Liver (tissue), 9 donors: ENCODE data around the gene AMD1. TPM values are rescaled to one million over a fixed set of nuclear protein-coding genes. Genes with fewer than 3 reads are reported as not detected.

Source experiments
- DNase-seq: peaks from one replicate; pipeline ENCODE4 v3.0.0-alpha.2; 2017; ENCODE audit warnings: low spot score
- H3K27ac ChIP-seq, 2 donors: one replicate each; pipeline ENCODE4 v1.7.0; 2013; ENCODE audit warnings: inconsistent platforms in 2 of 2, low read length in 2 of 2, control low read depth in 1 of 2, low read depth in 1 of 2, mild to moderate bottlenecking in 1 of 2
- H3K27me3 ChIP-seq, 4 donors: one replicate each; pipeline versions ENCODE4 v1.6.1 to v1.7.0; 2013; ENCODE audit warnings: low read length in 3 of 4, inconsistent platforms in 1 of 4, mild to moderate bottlenecking in 1 of 4, moderate library complexity in 1 of 4; ENCODE audit not compliant: control insufficient read depth in 4 of 4, insufficient read depth in 4 of 4
- H3K36me3 ChIP-seq, 4 donors: one replicate each; pipeline versions ENCODE4 v1.6.1 to v1.7.0; 2013; ENCODE audit warnings: low read length in 3 of 4, mild to moderate bottlenecking in 3 of 4, low read depth in 1 of 4, moderate library complexity in 1 of 4; ENCODE audit not compliant: control insufficient read depth in 4 of 4, insufficient read depth in 3 of 4
- H3K4me1 ChIP-seq, 4 donors: one replicate each; pipeline versions ENCODE4 v1.6.1 to v1.7.0; 2013; ENCODE audit warnings: low read length in 3 of 4, mild to moderate bottlenecking in 3 of 4, moderate library complexity in 1 of 4; ENCODE audit not compliant: control insufficient read depth in 4 of 4, insufficient read depth in 4 of 4
- H3K4me3 ChIP-seq, 3 donors: one replicate each; pipeline versions ENCODE4 v1.6.1 to v1.7.0; 2013; ENCODE audit warnings: low read length in 3 of 3, control low read depth in 1 of 3, low read depth in 1 of 3, mild to moderate bottlenecking in 1 of 3
- H3K9ac ChIP-seq, 2 donors: one replicate each; pipeline ENCODE4 v1.7.0; 2013; ENCODE audit warnings: low read length in 2 of 2, mild to moderate bottlenecking in 2 of 2, moderate library complexity in 2 of 2, control low read depth in 1 of 2, low read depth in 1 of 2
- H3K9me3 ChIP-seq, 4 donors: one replicate each; pipeline versions ENCODE4 v1.6.1 to v1.7.0; 2013; ENCODE audit warnings: low read length in 3 of 4; ENCODE audit not compliant: control insufficient read depth in 4 of 4
- EGR1 ChIP-seq, 2 donors: IDR thresholded peaks; 2 replicates each; pipeline ENCODE4 v1.6.1; 2016 to 2018; ENCODE audit warnings: antibody characterized with exemption in 2 of 2, low read depth in 2 of 2
- FOXA1 ChIP-seq: IDR thresholded peaks from 2 replicates; pipeline ENCODE4 v1.6.1; 2016; ENCODE audit warnings: antibody characterized with exemption
- FOXA2 ChIP-seq: IDR thresholded peaks from 2 replicates; pipeline ENCODE4 v1.6.1; 2016; ENCODE audit warnings: antibody characterized with exemption
- GABPA ChIP-seq, 2 donors: IDR thresholded peaks in 1 of 2; conservative IDR thresholded peaks in 1 of 2; 2 replicates each; pipeline ENCODE4 v1.6.1; 2016; ENCODE audit warnings: antibody characterized with exemption in 2 of 2, mild to moderate bottlenecking in 1 of 2, moderate library complexity in 1 of 2
- HNF4A ChIP-seq, 2 donors: conservative IDR thresholded peaks; 2 replicates each; pipeline ENCODE4 v1.6.1; 2016; ENCODE audit warnings: antibody characterized with exemption in 2 of 2, mild to moderate bottlenecking in 2 of 2
- HNF4G ChIP-seq: IDR thresholded peaks from 2 replicates; pipeline ENCODE4 v1.6.1; 2016; ENCODE audit warnings: antibody characterized with exemption
- JUND ChIP-seq, 2 donors: IDR thresholded peaks; 2 replicates each; pipeline ENCODE4 v1.6.1; 2016; ENCODE audit warnings: antibody characterized with exemption in 2 of 2
- NR2F2 ChIP-seq: IDR thresholded peaks from 2 replicates; pipeline ENCODE4 v1.6.1; 2016; ENCODE audit warnings: antibody characterized with exemption
- RAD21 ChIP-seq, 2 donors: IDR thresholded peaks; 2 replicates each; pipeline ENCODE4 v1.6.1; 2016; ENCODE audit warnings: antibody characterized with exemption in 2 of 2, mild to moderate bottlenecking in 2 of 2
- RXRA ChIP-seq, 2 donors: IDR thresholded peaks; 2 replicates each; pipeline ENCODE4 v1.6.1; 2017 to 2018; ENCODE audit warnings: antibody characterized with exemption in 2 of 2, mild to moderate bottlenecking in 1 of 2
- SP1 ChIP-seq: IDR thresholded peaks from 2 replicates; pipeline ENCODE4 v1.6.1; 2018; ENCODE audit warnings: antibody characterized with exemption, mild to moderate bottlenecking
- TAF1 ChIP-seq: conservative IDR thresholded peaks from 2 replicates; pipeline ENCODE4 v1.6.1; 2016; ENCODE audit warnings: antibody characterized with exemption, mild to moderate bottlenecking
- YY1 ChIP-seq: IDR thresholded peaks from 2 replicates; pipeline ENCODE4 v1.6.1; 2016; ENCODE audit warnings: antibody characterized with exemption, mild to moderate bottlenecking
- WGBS: extraction: QIAGEN DNeasy Blood & Tissue Kit; methylation state at CpG from one replicate; pipeline ENCODE4 v1.1.7; 2013; 5-methylcytosine and 5-hydroxymethylcytosine counted together
- polyA plus RNA-seq, 2 donors: library from polyadenylated mRNA; stranded (reverse) in 1 of 2; unstranded in 1 of 2; fragments of 200-250 nt in 1 of 2; fragments of >200 nt in 1 of 2; fragmentation: Nextera tagmentation in 1 of 2; extraction: Ambion mirVana in 1 of 2; gene quantifications; one replicate each; pipeline versions ENCODE4 v1.2.1 to v1.2.3, GENCODE V29; 2013 to 2015
- total RNA-seq, 2 donors: library from RNA; depleted of rRNA; stranded (reverse); fragments of >200 nt; gene quantifications; one replicate each; pipeline ENCODE4 v1.2.3, GENCODE V29; 2014
- TF ChIP-seq, protein P1 (sequence below): IDR thresholded peaks from 2 replicates; pipeline ENCODE4 v1.6.1; 2016; ENCODE audit warnings: antibody characterized with exemption
- TF ChIP-seq, protein P2 (sequence below): IDR thresholded peaks from 2 replicates; pipeline ENCODE4 v1.6.1; 2016; ENCODE audit warnings: antibody characterized with exemption
- TF ChIP-seq, protein P3 (sequence below): fragments of 150-350 bp; IDR thresholded peaks from 2 replicates; pipeline ENCODE4 v1.5.1; 2017; ENCODE audit warnings: improper control_type of control experiment, low read depth, low read length; ENCODE audit not compliant: missing input control
- TF ChIP-seq, protein P4 (sequence below): IDR thresholded peaks from 2 replicates; pipeline ENCODE4 v1.6.1; 2016; ENCODE audit warnings: antibody characterized with exemption, mild to moderate bottlenecking
- TF ChIP-seq, protein P5 (sequence below): IDR thresholded peaks from 2 replicates; pipeline ENCODE4 v1.6.1; 2016; ENCODE audit warnings: antibody characterized with exemption
- donor health status: healthy.
- donor health status: healthy.
- donor health status: healthy.
- donor health status: healthy.
- donor health status: healthy.

AMD1 gene
- total and polyA plus RNA-seq, 4 donors, result 14.5 to 46.4 (median 32.7) TPM

DNA sequence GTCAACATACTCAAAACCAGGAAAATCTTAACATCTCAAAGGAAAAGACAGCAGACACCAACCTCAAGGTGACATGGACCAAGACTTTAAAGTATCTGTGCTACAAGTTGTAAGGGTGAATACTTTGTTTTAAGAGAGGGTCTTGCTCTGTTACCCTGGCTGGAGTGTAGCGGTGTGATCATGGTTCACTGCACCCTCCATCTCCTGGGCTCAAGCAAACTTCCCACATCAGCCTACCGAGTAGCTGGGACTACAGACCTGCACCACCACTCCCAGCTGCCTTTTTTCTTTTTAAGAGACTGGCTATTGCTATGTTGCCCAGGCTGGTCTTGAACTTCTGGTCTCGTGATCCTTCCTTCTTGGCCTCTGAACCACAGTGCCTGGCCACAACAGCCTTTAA is 9.7 kb downstream of the AMD1 start:
- no peak overlapping the region for H3K9ac ChIP-seq
- peaks cover 0 to 3% (median 0%) of the 10 kb centered on the region in 4 donors for H3K36me3 ChIP-seq
- no peak for DNase-seq
- H3K27ac ChIP-seq, result no peak overlapping the region
- H3K4me1 ChIP-seq, result peaks cover 12 to 20% (median 18%) of the 10 kb centered on the region in 4 donors
- no peak overlapping the region for H3K4me3 ChIP-seq
- TF ChIP-seq TAF1 (no peak), HNF4G (no peak), HNF4A (conservative IDR thresholded peaks at IDR 0.05) (no peak), JUND (IDR thresholded peaks at IDR 0.05) (no peak), FOXA2 (no peak), GABPA (IDR thresholded peaks at IDR 0.05 in 1 of 2, conservative IDR thresholded peaks at IDR 0.05 in 1 of 2) (no peak), RXRA (IDR thresholded peaks at IDR 0.05) (no peak), NR2F2 (no peak), FOXA1 (no peak), EGR1 (IDR thresholded peaks at IDR 0.05; ENCODE audit: low read depth in 2 of 2) (no peak), RAD21 (IDR thresholded peaks at IDR 0.05) (no peak), SP1 (no peak), YY1 (no peak)
- TF ChIP-seq, protein P1, sequence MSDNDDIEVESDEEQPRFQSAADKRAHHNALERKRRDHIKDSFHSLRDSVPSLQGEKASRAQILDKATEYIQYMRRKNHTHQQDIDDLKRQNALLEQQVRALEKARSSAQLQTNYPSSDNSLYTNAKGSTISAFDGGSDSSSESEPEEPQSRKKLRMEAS, result no peak
- TF ChIP-seq, protein P2, sequence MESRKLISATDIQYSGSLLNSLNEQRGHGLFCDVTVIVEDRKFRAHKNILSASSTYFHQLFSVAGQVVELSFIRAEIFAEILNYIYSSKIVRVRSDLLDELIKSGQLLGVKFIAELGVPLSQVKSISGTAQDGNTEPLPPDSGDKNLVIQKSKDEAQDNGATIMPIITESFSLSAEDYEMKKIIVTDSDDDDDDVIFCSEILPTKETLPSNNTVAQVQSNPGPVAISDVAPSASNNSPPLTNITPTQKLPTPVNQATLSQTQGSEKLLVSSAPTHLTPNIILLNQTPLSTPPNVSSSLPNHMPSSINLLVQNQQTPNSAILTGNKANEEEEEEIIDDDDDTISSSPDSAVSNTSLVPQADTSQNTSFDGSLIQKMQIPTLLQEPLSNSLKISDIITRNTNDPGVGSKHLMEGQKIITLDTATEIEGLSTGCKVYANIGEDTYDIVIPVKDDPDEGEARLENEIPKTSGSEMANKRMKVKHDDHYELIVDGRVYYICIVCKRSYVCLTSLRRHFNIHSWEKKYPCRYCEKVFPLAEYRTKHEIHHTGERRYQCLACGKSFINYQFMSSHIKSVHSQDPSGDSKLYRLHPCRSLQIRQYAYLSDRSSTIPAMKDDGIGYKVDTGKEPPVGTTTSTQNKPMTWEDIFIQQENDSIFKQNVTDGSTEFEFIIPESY, result no peak
- TF ChIP-seq, protein P3, sequence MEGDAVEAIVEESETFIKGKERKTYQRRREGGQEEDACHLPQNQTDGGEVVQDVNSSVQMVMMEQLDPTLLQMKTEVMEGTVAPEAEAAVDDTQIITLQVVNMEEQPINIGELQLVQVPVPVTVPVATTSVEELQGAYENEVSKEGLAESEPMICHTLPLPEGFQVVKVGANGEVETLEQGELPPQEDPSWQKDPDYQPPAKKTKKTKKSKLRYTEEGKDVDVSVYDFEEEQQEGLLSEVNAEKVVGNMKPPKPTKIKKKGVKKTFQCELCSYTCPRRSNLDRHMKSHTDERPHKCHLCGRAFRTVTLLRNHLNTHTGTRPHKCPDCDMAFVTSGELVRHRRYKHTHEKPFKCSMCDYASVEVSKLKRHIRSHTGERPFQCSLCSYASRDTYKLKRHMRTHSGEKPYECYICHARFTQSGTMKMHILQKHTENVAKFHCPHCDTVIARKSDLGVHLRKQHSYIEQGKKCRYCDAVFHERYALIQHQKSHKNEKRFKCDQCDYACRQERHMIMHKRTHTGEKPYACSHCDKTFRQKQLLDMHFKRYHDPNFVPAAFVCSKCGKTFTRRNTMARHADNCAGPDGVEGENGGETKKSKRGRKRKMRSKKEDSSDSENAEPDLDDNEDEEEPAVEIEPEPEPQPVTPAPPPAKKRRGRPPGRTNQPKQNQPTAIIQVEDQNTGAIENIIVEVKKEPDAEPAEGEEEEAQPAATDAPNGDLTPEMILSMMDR, result no peak
- TF ChIP-seq, protein P4, sequence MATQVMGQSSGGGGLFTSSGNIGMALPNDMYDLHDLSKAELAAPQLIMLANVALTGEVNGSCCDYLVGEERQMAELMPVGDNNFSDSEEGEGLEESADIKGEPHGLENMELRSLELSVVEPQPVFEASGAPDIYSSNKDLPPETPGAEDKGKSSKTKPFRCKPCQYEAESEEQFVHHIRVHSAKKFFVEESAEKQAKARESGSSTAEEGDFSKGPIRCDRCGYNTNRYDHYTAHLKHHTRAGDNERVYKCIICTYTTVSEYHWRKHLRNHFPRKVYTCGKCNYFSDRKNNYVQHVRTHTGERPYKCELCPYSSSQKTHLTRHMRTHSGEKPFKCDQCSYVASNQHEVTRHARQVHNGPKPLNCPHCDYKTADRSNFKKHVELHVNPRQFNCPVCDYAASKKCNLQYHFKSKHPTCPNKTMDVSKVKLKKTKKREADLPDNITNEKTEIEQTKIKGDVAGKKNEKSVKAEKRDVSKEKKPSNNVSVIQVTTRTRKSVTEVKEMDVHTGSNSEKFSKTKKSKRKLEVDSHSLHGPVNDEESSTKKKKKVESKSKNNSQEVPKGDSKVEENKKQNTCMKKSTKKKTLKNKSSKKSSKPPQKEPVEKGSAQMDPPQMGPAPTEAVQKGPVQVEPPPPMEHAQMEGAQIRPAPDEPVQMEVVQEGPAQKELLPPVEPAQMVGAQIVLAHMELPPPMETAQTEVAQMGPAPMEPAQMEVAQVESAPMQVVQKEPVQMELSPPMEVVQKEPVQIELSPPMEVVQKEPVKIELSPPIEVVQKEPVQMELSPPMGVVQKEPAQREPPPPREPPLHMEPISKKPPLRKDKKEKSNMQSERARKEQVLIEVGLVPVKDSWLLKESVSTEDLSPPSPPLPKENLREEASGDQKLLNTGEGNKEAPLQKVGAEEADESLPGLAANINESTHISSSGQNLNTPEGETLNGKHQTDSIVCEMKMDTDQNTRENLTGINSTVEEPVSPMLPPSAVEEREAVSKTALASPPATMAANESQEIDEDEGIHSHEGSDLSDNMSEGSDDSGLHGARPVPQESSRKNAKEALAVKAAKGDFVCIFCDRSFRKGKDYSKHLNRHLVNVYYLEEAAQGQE, result no peak
- H3K9me3 ChIP-seq, result no peaks in the 10 kb centered on the region
- H3K27me3 ChIP-seq, result no peaks in the 10 kb centered on the region
- WGBS, result 85% methylated on average over 3 of the region's 3 CpGs

DNA sequence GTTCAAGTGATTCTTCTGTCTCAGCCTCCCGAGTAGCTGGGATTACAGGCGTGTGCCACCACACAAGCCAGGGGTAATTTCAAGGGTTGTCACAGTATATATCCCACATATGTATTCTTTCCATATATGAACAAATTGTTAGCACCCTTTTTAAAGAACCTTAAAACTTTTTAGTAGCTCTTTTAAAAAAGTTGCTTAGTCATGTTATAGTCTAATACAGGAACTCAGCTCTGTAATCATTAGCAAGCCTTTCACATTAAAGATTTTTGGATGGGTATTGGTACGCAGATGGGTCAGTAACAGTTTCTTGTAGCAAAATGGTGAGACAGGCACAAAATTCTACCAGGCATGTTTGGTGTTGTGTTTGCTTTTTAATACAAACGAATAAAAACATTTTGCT is 10.9 kb downstream of the AMD1 start:
- no peak for DNase-seq
- Histone ChIP-seq H3K4me3 (no peak overlapping the region), H3K9ac (no peak overlapping the region), H3K27ac (no peak overlapping the region), H3K36me3 (peaks cover 0 to 7% (median under 1%) of the 10 kb centered on the region in 4 donors), H3K27me3 (no peaks in the 10 kb centered on the region), H3K9me3 (no peaks in the 10 kb centered on the region), H3K4me1 (peaks cover 8 to 18% (median 9%) of the 10 kb centered on the region in 4 donors)
- 85% methylated on average over 4 of the region's 4 CpGs for WGBS
- TF ChIP-seq JUND (IDR thresholded peaks at IDR 0.05) (no peak), TAF1 (no peak), RAD21 (IDR thresholded peaks at IDR 0.05) (no peak), FOXA1 (no peak), NR2F2 (no peak), SP1 (no peak), YY1 (no peak), EGR1 (IDR thresholded peaks at IDR 0.05; ENCODE audit: low read depth in 2 of 2) (no peak), GABPA (IDR thresholded peaks at IDR 0.05 in 1 of 2, conservative IDR thresholded peaks at IDR 0.05 in 1 of 2) (no peak)
- TF ChIP-seq, protein P2, result no peak
- TF ChIP-seq, protein P3, result no peak
- TF ChIP-seq, protein P5, sequence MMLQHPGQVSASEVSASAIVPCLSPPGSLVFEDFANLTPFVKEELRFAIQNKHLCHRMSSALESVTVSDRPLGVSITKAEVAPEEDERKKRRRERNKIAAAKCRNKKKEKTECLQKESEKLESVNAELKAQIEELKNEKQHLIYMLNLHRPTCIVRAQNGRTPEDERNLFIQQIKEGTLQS, result no peak
